SJSA1 (cell line): ENCODE measurements around the gene SEZ6L. TPM values are rescaled to one million over a fixed set of nuclear protein-coding genes. Genes with fewer than 3 reads are reported as not detected.

Experiments used
- DNase-seq, 2 experiments: peaks; one replicate each; pipeline ENCODE4 v3.0.0-alpha.2; 2015 to 2020; ENCODE audit warnings: low spot score in 2 of 2, low read depth in 1 of 2
- H3K27ac ChIP-seq: fragments of 250-450 bp; sonication (Bioruptor Pico); 2 replicates; pipeline ENCODE4 v1.5.1; 2020; ENCODE audit warnings: mild to moderate bottlenecking, moderate library complexity
- H3K27me3 ChIP-seq: fragments of 250-450 bp; sonication (Bioruptor Pico); replicated peaks from 2 replicates; pipeline ENCODE4 v1.5.1; 2020; ENCODE audit warnings: mild to moderate bottlenecking, moderate library complexity
- H3K36me3 ChIP-seq: fragments of 250-450 bp; sonication (Bioruptor Pico); 2 replicates; pipeline ENCODE4 v1.5.1; 2020; ENCODE audit warnings: mild to moderate bottlenecking
- H3K4me1 ChIP-seq: fragments of 250-450 bp; sonication (Bioruptor Pico); replicated peaks from 2 replicates; pipeline ENCODE4 v1.6.1; 2021; ENCODE audit warnings: mild to moderate bottlenecking
- H3K4me3 ChIP-seq: fragments of 250-450 bp; sonication (Bioruptor Pico); 2 replicates; pipeline ENCODE4 v1.5.1; 2020; ENCODE audit warnings: mild to moderate bottlenecking
- H3K9me3 ChIP-seq: fragments of 250-450 bp; sonication (Bioruptor Pico); replicated peaks from 2 replicates; pipeline ENCODE4 v1.5.1; 2020; ENCODE audit warnings: mild to moderate bottlenecking
- total RNA-seq: library from RNA; depleted of rRNA; stranded (reverse); fragments of >200 nt; shearing (Covaris generic); gene quantifications from 2 replicates; pipeline ENCODE4 v1.2.3, GENCODE V29; 2014

Gene SEZ6L
- total RNA-seq, 1 experiment from 2014 or later, result not detected

- Histone ChIP-seq H3K36me3 (no peaks in the 10 kb centered on the region), H3K27me3 (peaks cover 44% of the 10 kb centered on the region), H3K4me3 (no peak overlapping the region), H3K4me1 (no peaks in the 10 kb centered on the region), H3K27ac (no peak overlapping the region), H3K9me3 (no peaks in the 10 kb centered on the region)
- DNase-seq, result no peak
Measured at GRCh38 chr22:26162926-26163325, 6.3 kb upstream of the SEZ6L start.

GRCh38 chr22:26164174-26164573, 5.1 kb upstream of the SEZ6L start:
- Histone ChIP-seq H3K36me3 (no peaks in the 10 kb centered on the region), H3K4me1 (no peaks in the 10 kb centered on the region), H3K9me3 (no peaks in the 10 kb centered on the region), H3K27me3 (peaks cover 52% of the 10 kb centered on the region), H3K4me3 (no peak overlapping the region), H3K27ac (no peak overlapping the region)
- DNase-seq, result no peak

- Histone ChIP-seq H3K27me3 (peaks cover 69% of the 10 kb centered on the region), H3K27ac (no peak overlapping the region), H3K36me3 (no peaks in the 10 kb centered on the region), H3K4me3 (no peak overlapping the region), H3K4me1 (peaks cover 5% of the 10 kb centered on the region; the same call in 1 of the 2 replicates), H3K9me3 (no peaks in the 10 kb centered on the region)
- no peak for DNase-seq
Measured at GRCh38 chr22:26168330-26168851, 871 bp upstream of the SEZ6L start.

GRCh38 chr22:26168939-26169314, 335 bp upstream of the SEZ6L start:
- peaks cover 5% of the 10 kb centered on the region; the same call in 1 of the 2 replicates for H3K4me1 ChIP-seq
- H3K27me3 ChIP-seq, result peaks cover 69% of the 10 kb centered on the region
- no peaks in the 10 kb centered on the region for H3K9me3 ChIP-seq
- no peak overlapping the region for H3K4me3 ChIP-seq
- no peak for DNase-seq
- H3K27ac ChIP-seq, result no peak overlapping the region
- no peaks in the 10 kb centered on the region for H3K36me3 ChIP-seq

GRCh38 chr22:26170112-26170492, 840 bp downstream of the SEZ6L start:
- DNase-seq, result no peak
- Histone ChIP-seq H3K27ac (no peak overlapping the region), H3K4me1 (peaks cover 5% of the 10 kb centered on the region; the same call in 1 of the 2 replicates), H3K9me3 (no peaks in the 10 kb centered on the region), H3K4me3 (no peak overlapping the region), H3K27me3 (peaks cover 69% of the 10 kb centered on the region), H3K36me3 (no peaks in the 10 kb centered on the region)

- no peak for DNase-seq
- Histone ChIP-seq H3K4me3 (no peak overlapping the region), H3K27me3 (peaks cover 65% of the 10 kb centered on the region), H3K27ac (no peak overlapping the region), H3K9me3 (no peaks in the 10 kb centered on the region), H3K36me3 (no peaks in the 10 kb centered on the region), H3K4me1 (peaks cover 5% of the 10 kb centered on the region; the same call in 1 of the 2 replicates)
Measured at GRCh38 chr22:26170795-26171580, 1.7 kb downstream of the SEZ6L start.

GRCh38 chr22:26172389-26172990, 3.2 kb downstream of the SEZ6L start:
- Histone ChIP-seq H3K36me3 (no peaks in the 10 kb centered on the region), H3K27ac (no peak overlapping the region), H3K4me1 (peaks cover 5% of the 10 kb centered on the region; the same call in 1 of the 2 replicates), H3K9me3 (no peaks in the 10 kb centered on the region), H3K4me3 (no peak overlapping the region), H3K27me3 (peaks cover 51% of the 10 kb centered on the region)
- DNase-seq, result peak in 1 of 2 experiments; percentile 21

- H3K4me3 ChIP-seq, result no peak overlapping the region
- H3K36me3 ChIP-seq, result no peaks in the 10 kb centered on the region
- H3K27ac ChIP-seq, result no peak overlapping the region
- no peaks in the 10 kb centered on the region for H3K9me3 ChIP-seq
- H3K4me1 ChIP-seq, result peaks cover 5% of the 10 kb centered on the region; the same call in 1 of the 2 replicates
- peaks cover 34% of the 10 kb centered on the region for H3K27me3 ChIP-seq
- DNase-seq, result no peak
Measured at GRCh38 chr22:26174280-26174679, 5.0 kb downstream of the SEZ6L start.

- H3K27ac ChIP-seq, result no peak overlapping the region
- no peak overlapping the region for H3K4me3 ChIP-seq
- H3K4me1 ChIP-seq, result no peaks in the 10 kb centered on the region
- peaks cover 2% of the 10 kb centered on the region; the same call in 1 of the 2 replicates for H3K27me3 ChIP-seq
- no peaks in the 10 kb centered on the region for H3K9me3 ChIP-seq
- DNase-seq, result no peak
- H3K36me3 ChIP-seq, result no peaks in the 10 kb centered on the region
Measured at GRCh38 chr22:26182723-26183122, 13.5 kb downstream of the SEZ6L start.

- H3K27me3 ChIP-seq, result peaks cover 8% of the 10 kb centered on the region
- H3K4me3 ChIP-seq, result no peak overlapping the region
- no peaks in the 10 kb centered on the region for H3K36me3 ChIP-seq
Measured at GRCh38 chr22:26185190-26185589, 15.9 kb downstream of the SEZ6L start.

GRCh38 chr22:26188341-26188740, 19.1 kb downstream of the SEZ6L start:
- H3K9me3 ChIP-seq, result no peaks in the 10 kb centered on the region
- no peak overlapping the region for H3K27ac ChIP-seq
- no peaks in the 10 kb centered on the region for H3K36me3 ChIP-seq
- no peak overlapping the region for H3K4me3 ChIP-seq
- H3K27me3 ChIP-seq, result peaks cover 6% of the 10 kb centered on the region
- H3K4me1 ChIP-seq, result no peaks in the 10 kb centered on the region
- DNase-seq, result no peak

More at GRCh38 chr22:26185190-26185589, 15.9 kb downstream of the SEZ6L start:
- no peaks in the 10 kb centered on the region for H3K4me1 ChIP-seq
- no peaks in the 10 kb centered on the region for H3K9me3 ChIP-seq
- H3K27ac ChIP-seq, result no peak overlapping the region
- no peak for DNase-seq

GRCh38 chr22:26194313-26194712, 25.1 kb downstream of the SEZ6L start:
- no peak for DNase-seq
- peaks cover under 1% of the 10 kb centered on the region; the same call in 1 of the 2 replicates for H3K27me3 ChIP-seq
- H3K27ac ChIP-seq, result no peak overlapping the region
- no peaks in the 10 kb centered on the region for H3K9me3 ChIP-seq
- H3K4me3 ChIP-seq, result no peak overlapping the region
- no peaks in the 10 kb centered on the region for H3K36me3 ChIP-seq
- no peaks in the 10 kb centered on the region for H3K4me1 ChIP-seq

- Histone ChIP-seq H3K9me3 (no peaks in the 10 kb centered on the region), H3K36me3 (no peaks in the 10 kb centered on the region), H3K27me3 (no peaks in the 10 kb centered on the region; the same call in 1 of the 2 replicates), H3K27ac (no peak overlapping the region), H3K4me1 (no peaks in the 10 kb centered on the region), H3K4me3 (no peak overlapping the region)
- no peak for DNase-seq
Measured at GRCh38 chr22:26194877-26195276, 25.6 kb downstream of the SEZ6L start.

- DNase-seq, result no peak
- H3K4me1 ChIP-seq, result no peaks in the 10 kb centered on the region
- H3K27me3 ChIP-seq, result no peaks in the 10 kb centered on the region; the same call in none of the 2 replicates
- H3K9me3 ChIP-seq, result no peaks in the 10 kb centered on the region
- no peak overlapping the region for H3K4me3 ChIP-seq
- H3K36me3 ChIP-seq, result no peaks in the 10 kb centered on the region
- H3K27ac ChIP-seq, result no peak overlapping the region
Measured at GRCh38 chr22:26196657-26197056, 27.4 kb downstream of the SEZ6L start.
